H1 (cell line): ENCODE results near the gene B3GAT1. TPM values are rescaled to one million over a fixed set of nuclear protein-coding genes. Genes with fewer than 3 reads are reported as not detected.

ENCODE experiments used
- CTCF ChIA-PET: fragments of 300-600 bp; sonication (Branson Sonifier 250); formaldehyde crosslinking; loops from one replicate; lab custom pipeline; 2021; ENCODE audit not compliant: partially characterized antibody; lab: Charles Lee
- POLR2A ChIA-PET: fragments of 300-600 bp; sonication (Branson Sonifier 250); formaldehyde crosslinking; loops from one replicate; lab custom pipeline; 2021; ENCODE audit warnings: inconsistent platforms; ENCODE audit not compliant: partially characterized antibody; lab: Charles Lee
- DNase-seq, 2 experiments: peaks; one replicate each; pipeline versions ENCODE4 v3.0.0 to v3.0.0-alpha.2; 2010 to 2022; ENCODE audit warnings: low spot score in 2 of 2, low read depth in 1 of 2, mixed read lengths in 1 of 2
- FAIRE-seq: peaks from 2 replicates; lab custom pipeline; 2011; peaks lifted over from hg19 to GRCh38; lab: Jason Lieb, UNC
- H2AFZ ChIP-seq: 2 replicates; pipeline ENCODE4 v1.8.1; 2012; ENCODE audit warnings: low read length, inconsistent platforms
- H2AK5ac ChIP-seq: 2 replicates; pipeline ENCODE4 v1.6.1; 2013; ENCODE audit warnings: low read depth, low read length
- H2BK120ac ChIP-seq: replicated peaks from 2 replicates; pipeline ENCODE3; 2013; ENCODE audit warnings: low read depth, low read length, inconsistent platforms
- H2BK12ac ChIP-seq: 2 replicates; pipeline ENCODE4 v1.6.1; 2013; ENCODE audit warnings: low read depth, low read length
- H2BK15ac ChIP-seq: 2 replicates; pipeline ENCODE4 v1.6.1; 2013; ENCODE audit warnings: low read length
- H2BK20ac ChIP-seq: 2 replicates; pipeline ENCODE4 v1.6.1; 2013; ENCODE audit warnings: low read length
- H2BK5ac ChIP-seq: 2 replicates; pipeline ENCODE4 v1.6.1; 2013; ENCODE audit warnings: low read depth, low read length
- H3K14ac ChIP-seq: 2 replicates; pipeline ENCODE4 v1.6.1; 2013; ENCODE audit warnings: inconsistent platforms; ENCODE audit not compliant: insufficient read length
- H3K18ac ChIP-seq: 2 replicates; pipeline ENCODE4 v1.6.1; 2013; ENCODE audit warnings: low read length; ENCODE audit errors: extremely low read depth
- H3K23ac ChIP-seq: 2 replicates; pipeline ENCODE4 v1.6.1; 2013; ENCODE audit warnings: inconsistent platforms; ENCODE audit not compliant: insufficient read length
- H3K23me2 ChIP-seq: 2 replicates; pipeline ENCODE4 v1.6.1; 2013; ENCODE audit warnings: low read depth, low read length
- H3K27ac ChIP-seq: 2 replicates; pipeline ENCODE4 v1.6.1; 2011; ENCODE audit warnings: low read depth, low read length, inconsistent platforms
- H3K27me3 ChIP-seq, 4 experiments: replicated peaks in 1 of 4; 1 replicate in 1 of 4; 2 replicates in 3 of 4; pipeline versions ENCODE4 v1.6.1 to v1.8.1; 2011 to 2013; ENCODE audit warnings: low read length in 3 of 4, mild to moderate bottlenecking in 3 of 4, inconsistent platforms in 2 of 4, mixed read lengths in 2 of 4, moderate library complexity in 1 of 4; ENCODE audit not compliant: control insufficient read depth in 3 of 4, insufficient read depth in 3 of 4; ENCODE audit errors: extremely low read depth in 1 of 4
- H3K36me3 ChIP-seq, 4 experiments: 2 replicates each; pipeline versions ENCODE4 v1.6.1 to v1.8.1; 2011 to 2013; ENCODE audit warnings: mild to moderate bottlenecking in 4 of 4, low read length in 3 of 4, moderate library complexity in 2 of 4, control low read depth in 1 of 4, inconsistent platforms in 1 of 4; ENCODE audit not compliant: insufficient read depth in 4 of 4, control insufficient read depth in 2 of 4
- H3K4ac ChIP-seq: replicated peaks from 2 replicates; pipeline ENCODE3; 2013; ENCODE audit warnings: low read length, low read depth, mixed read lengths, inconsistent platforms; ENCODE audit not compliant: insufficient read length
- H3K4me1 ChIP-seq, 4 experiments: replicated peaks in 1 of 4; 1 replicate in 1 of 4; 2 replicates in 3 of 4; pipeline versions ENCODE4 v1.6.1 to v1.8.1; 2011 to 2013; ENCODE audit warnings: low read length in 3 of 4, inconsistent platforms in 2 of 4, mixed read lengths in 1 of 4; ENCODE audit not compliant: insufficient read depth in 4 of 4, control insufficient read depth in 3 of 4
- H3K4me2 ChIP-seq, 2 experiments: 2 replicates each; pipeline versions ENCODE4 v1.6.1 to v1.8.1; 2011 to 2013; ENCODE audit warnings: low read depth in 2 of 2, low read length in 2 of 2, control low read depth in 1 of 2, inconsistent platforms in 1 of 2, mild to moderate bottlenecking in 1 of 2; ENCODE audit not compliant: insufficient read depth in 1 of 2
- H3K4me3 ChIP-seq, 4 experiments: fragments of 200-600, 300-600 bp in 1 of 4; sonication (generic), shearing (Covaris generic), sonication (Bioruptor Twin) in 1 of 4; 2 replicates each; pipeline versions ENCODE4 v1.5.1 to v1.8.1; 2011 to 2016; ENCODE audit warnings: low read length in 4 of 4, low read depth in 3 of 4, control low read depth in 2 of 4, inconsistent platforms in 2 of 4, mild to moderate bottlenecking in 2 of 4, mixed read lengths in 1 of 4, moderate library complexity in 1 of 4; ENCODE audit not compliant: insufficient read depth in 2 of 4; ENCODE audit errors: extremely low read depth in 1 of 4
- H3K56ac ChIP-seq: replicated peaks from 2 replicates; pipeline ENCODE3; 2013; ENCODE audit warnings: low read depth, mild to moderate bottlenecking, mixed read lengths, low read length, inconsistent platforms; ENCODE audit not compliant: insufficient read length
- H3K79me1 ChIP-seq: 2 replicates; pipeline ENCODE4 v1.6.1; 2013; ENCODE audit warnings: low read depth, low read length, control low read depth
- H3K79me2 ChIP-seq, 2 experiments: 2 replicates each; pipeline versions ENCODE4 v1.6.1 to v1.8.1; 2012 to 2013; ENCODE audit warnings: low read length in 2 of 2, mild to moderate bottlenecking in 2 of 2, inconsistent platforms in 1 of 2; ENCODE audit not compliant: insufficient read depth in 2 of 2, control insufficient read depth in 1 of 2
- H3K9ac ChIP-seq, 4 experiments: replicated peaks in 1 of 4; 1 replicate in 1 of 4; 2 replicates in 3 of 4; pipeline versions ENCODE4 v1.6.1 to v1.8.1; 2011 to 2013; ENCODE audit warnings: low read depth in 3 of 4, low read length in 3 of 4, control low read depth in 2 of 4, mild to moderate bottlenecking in 2 of 4, moderate library complexity in 2 of 4, inconsistent platforms in 1 of 4; ENCODE audit errors: extremely low read depth in 1 of 4
- H3K9me3 ChIP-seq, 2 experiments: 2 replicates each; pipeline versions ENCODE4 v1.6.1 to v1.8.1; 2012 to 2013; ENCODE audit warnings: mild to moderate bottlenecking in 2 of 2, moderate library complexity in 2 of 2, control low read depth in 1 of 2, inconsistent platforms in 1 of 2, low read depth in 1 of 2, low read length in 1 of 2, mixed read lengths in 1 of 2; ENCODE audit not compliant: insufficient read depth in 2 of 2
- H4K20me1 ChIP-seq, 2 experiments: replicated peaks in 1 of 2; 2 replicates each; pipeline versions ENCODE3 to v1.8.1; 2011 to 2013; ENCODE audit warnings: inconsistent platforms in 2 of 2, low read length in 2 of 2, mild to moderate bottlenecking in 1 of 2; ENCODE audit not compliant: insufficient read depth in 2 of 2, control insufficient read depth in 1 of 2
- H4K5ac ChIP-seq: 2 replicates; pipeline ENCODE4 v1.6.1; 2013; ENCODE audit warnings: low read length, low read depth, mixed read lengths, inconsistent platforms; ENCODE audit not compliant: insufficient read length
- H4K8ac ChIP-seq: 2 replicates; pipeline ENCODE4 v1.8.0; 2013; ENCODE audit warnings: mild to moderate bottlenecking, moderate library complexity, low read length, inconsistent platforms; ENCODE audit not compliant: insufficient read depth; ENCODE audit errors: extremely low read depth
- H4K91ac ChIP-seq: replicated peaks from 2 replicates; pipeline ENCODE3; 2013; ENCODE audit warnings: low read length, mixed read lengths, inconsistent platforms; ENCODE audit not compliant: insufficient read length
- JUND ChIP-seq: IDR thresholded peaks from 2 replicates; pipeline ENCODE4 v1.6.1; 2011; ENCODE audit warnings: mild to moderate bottlenecking, improper control_type of control experiment, low read length
- NRF1 ChIP-seq: IDR thresholded peaks from 2 replicates; pipeline ENCODE4 v1.6.1; 2011; ENCODE audit warnings: mild to moderate bottlenecking, low read depth, low read length, improper control_type of control experiment
- PHF8 ChIP-seq: fragments of 200-600 bp; sonication (generic); conservative IDR thresholded peaks from 2 replicates; pipeline ENCODE4 v1.7.1; 2012; ENCODE audit warnings: low read depth, mild to moderate bottlenecking, inconsistent platforms, low read length, moderate library complexity
- POLR2A ChIP-seq, 2 experiments: IDR thresholded peaks; 1 replicate in 1 of 2; 2 replicates in 1 of 2; pipeline ENCODE4 v1.6.1; 2011; ENCODE audit warnings: low read depth in 2 of 2, low read length in 2 of 2, mild to moderate bottlenecking in 2 of 2; ENCODE audit errors: control extremely low read depth in 1 of 2
- RBBP5 ChIP-seq: IDR thresholded peaks from 2 replicates; pipeline ENCODE4 v1.7.1; 2012; ENCODE audit warnings: low read depth, mild to moderate bottlenecking, inconsistent platforms, low read length, moderate library complexity, borderline replicate concordance
- SP1 ChIP-seq: IDR thresholded peaks from 2 replicates; pipeline ENCODE4 v1.6.1; 2011; ENCODE audit warnings: low read depth, low read length
- SP4 ChIP-seq: IDR thresholded peaks from 2 replicates; pipeline ENCODE4 v1.6.1; 2012; ENCODE audit warnings: low read length, inconsistent platforms
- SRF ChIP-seq: IDR thresholded peaks from 2 replicates; pipeline ENCODE4 v1.6.1; 2011; ENCODE audit warnings: mild to moderate bottlenecking, low read depth, low read length, moderate library complexity
- WGBS, 2 experiments: shearing (Covaris generic) in 1 of 2; methylation state at CpG; one replicate each; pipeline versions ENCODE4 v1.1.6 to v1.1.7; 2013 to 2015; ENCODE audit warnings: low lambda C conversion rate in 2 of 2, mixed read lengths in 2 of 2, inconsistent platforms in 1 of 2, low coverage in 1 of 2, missing lambda C conversion rate in 1 of 2; ENCODE audit not compliant: insufficient replicate concordance in 2 of 2, insufficient coverage in 1 of 2, insufficient read length in 1 of 2; ENCODE audit errors: extremely low coverage in 1 of 2, missing lambda C conversion rate in 1 of 2; 5-methylcytosine and 5-hydroxymethylcytosine counted together
- polyA plus RNA-seq, 7 experiments: library from polyadenylated mRNA; depleted of rRNA in 3 of 7; stranded (reverse) in 5 of 7; unstranded in 2 of 7; fragments of >200 nt in 5 of 7; fragments of 200-250 nt in 2 of 7; gene quantifications; 1 replicate in 5 of 7; 2 replicates in 1 of 7; 4 replicates in 1 of 7; pipeline versions ENCODE4 v1.2.1 to v1.2.3, GENCODE V29; 2011 to 2013; ENCODE audit warnings: missing spikeins in 2 of 7, mixed read lengths in 2 of 7
- total RNA-seq: library from RNA; stranded (reverse); fragmentation: NEBNext Ultra II Directional; extraction: Animal tissue kit (Norgen Biotek cat#: 25700); gene quantifications from 2 replicates; pipeline ENCODE4 v1.2.1, GENCODE V29; 2021
- TF ChIP-seq, protein P1 (sequence below): IDR thresholded peaks from 2 replicates; pipeline ENCODE4 v1.6.1; 2011; ENCODE audit warnings: low read length, improper control_type of control experiment

B3GAT1 gene
- total and polyA plus RNA-seq, 2 of the 8 experiments (the other 6 are each of a cell fraction or from before 2014, with no cell fraction given), result 19.7 to 32.4 TPM

DNA sequence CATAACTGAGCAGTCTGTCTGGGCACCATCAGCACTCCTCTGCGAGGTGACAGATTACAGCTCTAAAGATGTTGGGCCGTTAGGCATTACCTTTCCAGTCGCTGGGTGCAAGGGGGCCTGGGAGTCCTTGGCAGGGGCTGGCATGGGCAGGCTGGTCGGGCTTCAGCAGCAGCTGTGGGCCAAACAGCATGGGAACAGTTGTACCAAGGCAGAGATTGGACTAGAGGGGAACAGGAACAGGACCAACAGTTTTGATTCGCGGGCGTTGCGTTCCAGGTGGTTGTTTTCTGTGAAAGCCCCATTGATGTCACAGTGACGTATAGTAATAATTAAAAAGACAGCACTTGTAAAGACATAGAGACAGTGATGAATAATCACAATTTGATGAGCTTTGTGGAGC, 25.8 kb upstream of the B3GAT1 start:
- Histone ChIP-seq H2BK5ac (peak overlapping the region; percentile 72), H2AFZ (no peak overlapping the region), H2BK20ac (no peak overlapping the region), H3K23ac (no peak overlapping the region), H4K20me1 (no peaks in the 10 kb centered on the region), H3K4me1 (peaks cover 0 to 3% (median 1%) of the 10 kb centered on the region in 4 experiments; a peak in 3 of 7 replicates), H4K5ac (no peak overlapping the region), H3K4ac (no peak overlapping the region), H3K79me1 (no peaks in the 10 kb centered on the region), H2BK120ac (no peak overlapping the region)
- WGBS, 2 experiments, result 91% methylated on average over 9 of the region's 9 CpGs; no CpG with 5 or more reads in 1 of the 2 experiments
- FAIRE-seq (no peak), DNase-seq (no peak)
- CTCF ChIA-PET, result interaction anchor here (0.7 to 1.6 kb wide), 5 partner anchors 11 to 500 kb away, joined by 3 to 4 read pairs (median 3); no protein-coding TSS in a partner anchor
- TF ChIP-seq, protein P1, sequence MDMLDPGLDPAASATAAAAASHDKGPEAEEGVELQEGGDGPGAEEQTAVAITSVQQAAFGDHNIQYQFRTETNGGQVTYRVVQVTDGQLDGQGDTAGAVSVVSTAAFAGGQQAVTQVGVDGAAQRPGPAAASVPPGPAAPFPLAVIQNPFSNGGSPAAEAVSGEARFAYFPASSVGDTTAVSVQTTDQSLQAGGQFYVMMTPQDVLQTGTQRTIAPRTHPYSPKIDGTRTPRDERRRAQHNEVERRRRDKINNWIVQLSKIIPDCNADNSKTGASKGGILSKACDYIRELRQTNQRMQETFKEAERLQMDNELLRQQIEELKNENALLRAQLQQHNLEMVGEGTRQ, result no peak
- TF ChIP-seq POLR2A (IDR thresholded peaks at IDR 0.05; ENCODE audit: control extremely low read depth in 1 of 2, low read depth in 2 of 2, low read length in 2 of 2) (no peak), RBBP5 (no peak), PHF8 (no peak), NRF1 (no peak), SRF (no peak), SP1 (no peak), JUND (no peak), SP4 (no peak)
- TF ChIP-seq, all 59 proteins: peak for 0
- no peak overlapping the region for H3K4me3 ChIP-seq
- no peaks in the 10 kb centered on the region for H3K9me3 ChIP-seq
- no peak overlapping the region for H4K91ac ChIP-seq
- H2BK15ac ChIP-seq, result no peak overlapping the region
- H4K8ac ChIP-seq, result no peak overlapping the region
- H3K14ac ChIP-seq, result no peak overlapping the region
- POLR2A ChIA-PET, result interaction anchor here (2.1 kb wide), 1 partner anchor 12 kb away, joined by 5 read pairs; no protein-coding TSS in a partner anchor
- no peak overlapping the region for H2AK5ac ChIP-seq
- H2BK12ac ChIP-seq, result no peak overlapping the region
- no peak overlapping the region for H3K18ac ChIP-seq
- H3K27ac ChIP-seq, result no peak overlapping the region
- no peaks in the 10 kb centered on the region for H3K27me3 ChIP-seq
- H3K79me2 ChIP-seq, result no peaks in the 10 kb centered on the region
- no peak overlapping the region for H3K9ac ChIP-seq
- H3K36me3 ChIP-seq, result no peaks in the 10 kb centered on the region
- H3K56ac ChIP-seq, result no peak overlapping the region
- no peak overlapping the region for H3K4me2 ChIP-seq
- peaks cover 4% of the 10 kb centered on the region; the same call in 1 of the 2 replicates for H3K23me2 ChIP-seq
